GM21619 (cell line): ENCODE measurements around the gene MYMK.

ENCODE experiments used
- ATAC-seq: cut with Tn5 transposase; IDR thresholded peaks from one replicate; pipeline ENCODE4 v1.9.1; 2021; ENCODE audit not compliant: unreplicated experiment

The MYMK gene

GRCh38 chr9:133536080-133536479 is 11.3 kb upstream of the MYMK start:
- no peak for ATAC-seq

GRCh38 chr9:133535306-133535877 is 10.6 kb upstream of the MYMK start:
- no peak for ATAC-seq

- no peak for ATAC-seq
Observed at GRCh38 chr9:133534346-133535291, 9.9 kb upstream of the MYMK start, which contains the start of gene ADAMTSL2. TSS of gene ADAMTSL2 (plus strand) at chr9:133534704. CDS start at chr9:133536713, 2,009 bp downstream.

- no peak for ATAC-seq
Observed at GRCh38 chr9:133533857-133534256, 9.1 kb upstream of the MYMK start.

- ATAC-seq: no peak
Observed at GRCh38 chr9:133532937-133533668, 8.3 kb upstream of the MYMK start.

- ATAC-seq: no peak
Observed at GRCh38 chr9:133531293-133531692, 6.5 kb upstream of the MYMK start.

GRCh38 chr9:133529874-133530273 is 5.1 kb upstream of the MYMK start:
- ATAC-seq: no peak

GRCh38 chr9:133529457-133529856 is 4.7 kb upstream of the MYMK start:
- no peak for ATAC-seq

GRCh38 chr9:133528876-133529241 is 4.1 kb upstream of the MYMK start:
- ATAC-seq: no peak

- no peak for ATAC-seq
Observed at GRCh38 chr9:133528001-133528875, 3.5 kb upstream of the MYMK start.

GRCh38 chr9:133527444-133527920 is 2.7 kb upstream of the MYMK start:
- ATAC-seq: no peak

GRCh38 chr9:133526721-133527321 is 2.1 kb upstream of the MYMK start:
- ATAC-seq: no peak

GRCh38 chr9:133525677-133526076 is 918 bp upstream of the MYMK start:
- no peak for ATAC-seq

- ATAC-seq: no peak
Observed at GRCh38 chr9:133524146-133524545, 613 bp downstream of the MYMK start.

GRCh38 chr9:133523106-133523505 is 1.7 kb downstream of the MYMK start:
- no peak for ATAC-seq

- ATAC-seq: no peak
Observed at GRCh38 chr9:133522073-133522910, 2.5 kb downstream of the MYMK start.

GRCh38 chr9:133521122-133522072 is 3.4 kb downstream of the MYMK start:
- no peak for ATAC-seq
